AG10803 (cell line): ENCODE data around the gene STEAP1.
"Not testable (repeated sequence)": the region's sequence is repeated elsewhere in the genome, so short reads cannot be mapped to it uniquely, and the experiment has no call there.

ENCODE experiments used
- DNase-seq: peaks from one replicate; pipeline ENCODE4 v3.0.0; 2010; ENCODE audit warnings: low read depth
- H3K4me3 ChIP-seq: 2 replicates; pipeline ENCODE4 v1.5.1; 2011; ENCODE audit warnings: mild to moderate bottlenecking, low read length, control low read depth
- CTCF ChIP-seq: conservative IDR thresholded peaks from 2 replicates; pipeline ENCODE4 v1.5.1; 2011; ENCODE audit warnings: mild to moderate bottlenecking, low read length, control low read depth, inconsistent platforms

Gene STEAP1

DNA sequence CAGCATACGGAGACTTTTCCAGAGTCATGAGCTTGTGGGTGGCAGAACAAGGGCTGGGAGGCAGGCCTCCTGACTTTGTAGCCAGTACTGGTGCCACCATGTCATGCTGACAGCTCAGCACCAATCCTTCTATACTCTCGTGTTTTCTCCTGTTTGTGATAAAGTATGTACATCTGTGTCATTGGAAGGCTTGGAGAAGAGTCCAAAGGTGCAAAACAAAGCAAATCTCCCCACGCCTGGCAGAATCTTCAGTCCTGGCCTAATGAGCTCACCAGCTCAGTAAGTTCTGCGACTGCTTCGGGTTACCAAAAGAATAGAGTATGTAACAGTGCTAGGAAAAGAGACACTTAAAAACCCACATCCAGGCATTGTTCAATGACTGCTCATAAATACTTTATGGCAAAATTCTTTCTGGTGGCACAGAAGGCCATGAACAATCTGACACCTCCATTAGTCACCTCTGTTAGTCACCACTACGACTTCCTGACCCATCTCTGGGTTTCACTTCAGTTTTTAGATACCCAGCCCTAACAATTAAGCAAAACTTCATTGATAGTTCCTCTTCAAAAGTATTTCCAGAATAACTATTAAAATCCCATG is 24.5 kb downstream of the STEAP1 start:
- peak overlapping the region; percentile 4; the same call in 1 of the 2 replicates for H3K4me3 ChIP-seq
- TF ChIP-seq CTCF = no peak
- peak; percentile 92 for DNase-seq

DNA sequence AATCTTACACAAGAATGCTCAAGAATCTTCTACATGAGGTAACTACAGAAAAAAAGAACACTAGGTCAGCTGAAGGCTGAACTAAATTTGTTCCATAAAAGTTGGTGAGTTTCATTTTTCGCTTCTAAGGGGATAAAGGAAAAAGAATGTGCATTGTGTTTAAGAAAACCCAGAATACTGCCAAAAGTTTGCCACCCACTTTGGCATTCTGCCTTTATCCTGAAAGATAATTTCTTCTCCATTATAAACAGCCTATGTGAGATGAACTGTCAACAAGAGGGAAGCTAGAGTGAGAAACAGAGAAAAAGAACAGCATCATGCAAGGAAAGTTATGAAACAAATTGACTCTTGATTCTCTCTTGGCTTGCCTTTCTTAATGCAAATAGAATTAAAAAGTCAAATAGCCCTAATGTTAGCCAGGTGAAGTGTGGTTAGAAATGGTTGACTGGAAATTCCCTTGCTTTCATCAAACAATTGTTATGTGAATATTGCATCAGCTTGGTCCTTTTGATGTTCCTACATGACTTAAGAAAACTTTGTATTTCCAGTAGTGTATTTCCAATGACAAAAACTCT is 25.8 kb downstream of the STEAP1 start:
- H3K4me3 ChIP-seq = no peak overlapping the region
- no peak for TF ChIP-seq CTCF
- peak; percentile 61 for DNase-seq

DNA sequence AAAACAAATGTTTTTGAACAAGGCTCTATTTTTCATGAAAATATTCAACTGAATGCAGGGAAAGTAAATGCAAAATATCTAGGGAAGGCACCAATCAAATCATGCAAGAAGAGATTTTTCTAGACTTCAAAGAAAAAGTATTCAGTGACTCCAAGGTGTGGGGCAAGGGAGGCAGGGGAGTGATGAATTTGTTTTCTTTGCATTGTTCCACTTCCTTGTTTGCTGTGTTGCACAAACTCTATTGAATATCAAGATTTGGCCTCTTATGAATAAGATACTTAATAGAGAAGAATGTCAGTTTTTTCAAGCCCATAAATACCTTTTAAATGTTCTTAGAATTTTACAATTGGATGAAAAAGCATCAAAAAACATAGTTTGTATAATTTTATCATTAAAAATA is 26.4 kb downstream of the STEAP1 start:
- H3K4me3 ChIP-seq = no peak overlapping the region
- no peak for DNase-seq
- TF ChIP-seq CTCF = no peak

GRCh38 chr7:90181485-90181884 is 27.2 kb downstream of the STEAP1 start:
- no peak overlapping the region for H3K4me3 ChIP-seq
- DNase-seq = no peak
- TF ChIP-seq CTCF = no peak

- not testable (repeated sequence) for DNase-seq, H3K4me3 ChIP-seq
Observed at GRCh38 chr7:90186290-90186689, 32.0 kb downstream of the STEAP1 start.

DNA sequence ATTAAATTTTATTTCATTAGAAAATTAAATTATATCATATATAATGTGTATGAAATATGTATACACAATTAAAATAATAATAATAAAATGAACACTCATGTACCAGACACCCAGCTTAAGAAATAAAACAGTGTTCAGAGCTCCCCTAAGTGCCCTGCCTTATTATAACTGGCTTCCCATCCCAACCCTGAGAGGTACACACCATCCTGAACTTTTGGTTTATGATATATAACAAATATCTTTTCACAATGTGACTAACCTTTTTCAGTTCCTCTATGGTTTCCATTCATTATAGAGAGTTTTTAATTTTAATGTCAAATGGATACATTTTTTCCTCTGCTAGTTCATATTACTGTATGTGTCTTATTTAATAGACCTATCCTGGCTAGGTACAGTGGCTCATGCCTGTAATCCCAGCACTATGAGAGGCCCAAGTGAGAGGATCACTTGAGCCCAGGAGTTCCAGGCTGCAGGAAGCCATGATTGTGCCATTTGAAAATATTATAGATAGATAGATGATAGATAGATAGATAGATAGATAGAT is 33.3 kb downstream of the STEAP1 start:
- DNase-seq = no peak
- no peak overlapping the region for H3K4me3 ChIP-seq
- TF ChIP-seq CTCF = no peak

GRCh38 chr7:90188281-90188680 is 34.0 kb downstream of the STEAP1 start:
- H3K4me3 ChIP-seq = no peak overlapping the region
- no peak for TF ChIP-seq CTCF
- DNase-seq = no peak
